ENCODE data around the gene TBC1D20.
"Not testable (repeated sequence)": the region's sequence is repeated elsewhere in the genome, so short reads cannot be mapped to it uniquely, and the experiment has no call there.

- TF ChIP-seq CTCF, POLR2A, POLR2AphosphoS5 (IDR thresholded peaks at IDR 0.05): not testable (repeated sequence)
These were observed 10.3 kb downstream of the TBC1D20 start for GRCh38 chr20:452021-452420.

Data from prostate gland (tissue), 2 donors.